GM12872 (cell line): ENCODE measurements around the gene PDZRN4.

Experiments used
- TF ChIP-seq, protein P1 (sequence below): IDR thresholded peaks from 3 replicates; pipeline ENCODE4 v1.5.1; 2011; ENCODE audit warnings: low read depth, mild to moderate bottlenecking, low read length, moderate library complexity; ENCODE audit not compliant: insufficient read depth

PDZRN4 gene

DNA sequence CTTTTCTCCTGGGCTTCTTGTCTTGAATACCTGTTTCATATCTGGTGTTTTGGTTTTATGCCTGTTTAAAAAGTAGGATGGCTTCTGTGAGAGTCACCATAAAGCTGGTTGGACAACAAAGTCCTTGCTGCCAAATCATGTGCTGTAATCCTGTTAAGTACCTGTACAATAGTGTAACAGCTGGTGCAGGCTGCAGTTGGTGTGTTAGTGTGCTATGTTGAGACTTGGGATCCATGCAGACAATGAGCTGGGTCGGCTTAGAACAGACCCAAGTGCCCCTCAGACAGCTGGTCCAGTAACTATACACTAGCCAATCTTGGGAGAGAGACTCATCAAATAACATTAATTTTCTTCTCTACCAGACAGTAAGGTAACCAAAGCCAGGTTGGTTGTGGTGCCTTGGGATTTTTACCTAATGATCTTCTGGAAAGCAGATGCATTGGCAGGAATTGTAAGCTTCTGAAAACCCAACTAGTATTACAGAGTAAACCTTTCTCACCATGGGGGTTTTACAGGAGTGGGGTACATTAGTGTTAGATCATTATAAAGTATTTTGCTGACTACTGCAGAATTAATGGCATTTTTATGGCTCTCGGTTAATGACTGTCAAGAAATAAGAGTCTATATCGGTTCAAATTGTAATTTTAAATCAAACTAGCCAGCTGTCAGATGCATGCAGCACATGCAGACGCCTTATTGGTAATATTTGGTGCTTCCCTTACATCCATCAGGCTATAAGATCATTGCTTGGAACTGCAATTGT lies 231.2 kb downstream of the PDZRN4 start:
- TF ChIP-seq, protein P1, sequence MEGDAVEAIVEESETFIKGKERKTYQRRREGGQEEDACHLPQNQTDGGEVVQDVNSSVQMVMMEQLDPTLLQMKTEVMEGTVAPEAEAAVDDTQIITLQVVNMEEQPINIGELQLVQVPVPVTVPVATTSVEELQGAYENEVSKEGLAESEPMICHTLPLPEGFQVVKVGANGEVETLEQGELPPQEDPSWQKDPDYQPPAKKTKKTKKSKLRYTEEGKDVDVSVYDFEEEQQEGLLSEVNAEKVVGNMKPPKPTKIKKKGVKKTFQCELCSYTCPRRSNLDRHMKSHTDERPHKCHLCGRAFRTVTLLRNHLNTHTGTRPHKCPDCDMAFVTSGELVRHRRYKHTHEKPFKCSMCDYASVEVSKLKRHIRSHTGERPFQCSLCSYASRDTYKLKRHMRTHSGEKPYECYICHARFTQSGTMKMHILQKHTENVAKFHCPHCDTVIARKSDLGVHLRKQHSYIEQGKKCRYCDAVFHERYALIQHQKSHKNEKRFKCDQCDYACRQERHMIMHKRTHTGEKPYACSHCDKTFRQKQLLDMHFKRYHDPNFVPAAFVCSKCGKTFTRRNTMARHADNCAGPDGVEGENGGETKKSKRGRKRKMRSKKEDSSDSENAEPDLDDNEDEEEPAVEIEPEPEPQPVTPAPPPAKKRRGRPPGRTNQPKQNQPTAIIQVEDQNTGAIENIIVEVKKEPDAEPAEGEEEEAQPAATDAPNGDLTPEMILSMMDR = no peak

DNA sequence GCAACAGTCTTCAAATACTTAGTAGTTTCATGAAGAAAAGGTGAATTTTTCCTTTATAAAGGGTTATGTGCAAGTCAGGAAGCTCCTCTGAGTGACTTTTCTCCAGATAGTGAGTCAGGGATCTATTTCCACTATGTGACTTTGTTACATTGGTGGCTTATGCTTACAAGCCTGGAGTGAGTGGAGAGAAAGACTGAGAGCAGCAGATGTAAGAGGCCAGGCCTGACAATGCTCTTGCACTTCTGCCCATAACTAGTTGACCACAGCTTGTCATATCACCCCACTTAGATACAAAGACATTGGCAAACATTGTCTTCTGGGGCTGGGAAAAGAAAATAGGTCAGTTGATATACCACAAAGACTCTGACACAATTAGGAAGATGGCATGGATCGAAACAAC lies 236.5 kb downstream of the PDZRN4 start:
- TF ChIP-seq, protein P1 = no peak

DNA sequence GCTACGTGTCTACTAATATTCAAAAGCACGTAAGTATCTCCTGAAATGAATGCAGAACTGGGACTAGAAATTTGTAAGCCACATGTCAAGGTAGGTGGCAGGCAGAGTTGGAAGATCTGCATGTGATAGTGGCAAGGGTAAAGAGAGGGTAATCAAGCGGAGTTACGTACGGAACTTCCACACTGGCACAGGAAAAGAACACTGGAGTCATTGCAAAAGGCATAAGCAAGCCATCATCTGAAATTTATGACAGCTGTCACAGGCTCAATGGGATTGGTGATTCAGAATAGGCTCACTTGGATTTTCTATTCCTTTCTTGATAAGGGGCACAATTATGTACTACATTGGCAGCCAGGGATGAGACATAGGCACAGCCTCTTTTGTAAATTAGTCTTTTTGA lies 245.3 kb downstream of the PDZRN4 start:
- TF ChIP-seq, protein P1 = no peak

DNA sequence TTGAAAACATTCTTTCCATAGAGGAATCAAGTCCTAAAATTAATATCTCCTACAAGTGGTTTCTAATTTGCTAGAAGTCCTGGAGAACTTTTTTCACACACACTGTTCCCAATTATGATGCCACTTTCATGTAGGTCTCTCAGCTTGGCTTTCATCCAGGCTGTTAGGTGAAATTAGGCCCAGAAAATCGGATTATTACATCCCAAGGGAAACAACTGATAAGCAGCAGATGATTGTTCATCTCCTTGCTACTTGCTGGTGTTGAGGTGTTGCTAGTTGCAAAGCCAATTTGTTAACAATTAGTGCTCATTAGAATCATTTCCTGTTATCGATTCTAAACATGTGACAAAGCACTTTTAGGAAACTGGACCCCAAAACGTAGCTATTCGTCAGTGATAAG lies 248.0 kb downstream of the PDZRN4 start:
- TF ChIP-seq, protein P1 = no peak

DNA sequence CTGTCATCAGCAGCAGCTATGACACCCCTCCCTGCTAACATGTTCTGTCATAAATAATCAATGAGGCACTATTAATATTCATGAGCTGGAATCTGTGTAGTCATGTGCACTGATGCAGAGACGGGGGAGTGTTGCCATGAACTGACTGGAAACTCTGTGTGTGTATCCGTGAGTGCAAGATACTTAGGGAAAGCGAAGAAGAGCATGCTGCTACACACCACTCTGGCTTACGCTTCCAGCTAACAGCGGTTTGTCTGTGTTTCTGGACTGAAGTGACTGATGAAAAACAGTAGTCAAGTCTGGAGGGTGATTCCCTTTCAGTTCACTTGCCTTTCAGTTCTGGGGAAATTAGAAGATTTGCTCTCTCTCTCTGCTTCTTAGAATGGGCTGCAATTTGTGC lies 249.4 kb downstream of the PDZRN4 start:
- TF ChIP-seq, protein P1 = no peak

DNA sequence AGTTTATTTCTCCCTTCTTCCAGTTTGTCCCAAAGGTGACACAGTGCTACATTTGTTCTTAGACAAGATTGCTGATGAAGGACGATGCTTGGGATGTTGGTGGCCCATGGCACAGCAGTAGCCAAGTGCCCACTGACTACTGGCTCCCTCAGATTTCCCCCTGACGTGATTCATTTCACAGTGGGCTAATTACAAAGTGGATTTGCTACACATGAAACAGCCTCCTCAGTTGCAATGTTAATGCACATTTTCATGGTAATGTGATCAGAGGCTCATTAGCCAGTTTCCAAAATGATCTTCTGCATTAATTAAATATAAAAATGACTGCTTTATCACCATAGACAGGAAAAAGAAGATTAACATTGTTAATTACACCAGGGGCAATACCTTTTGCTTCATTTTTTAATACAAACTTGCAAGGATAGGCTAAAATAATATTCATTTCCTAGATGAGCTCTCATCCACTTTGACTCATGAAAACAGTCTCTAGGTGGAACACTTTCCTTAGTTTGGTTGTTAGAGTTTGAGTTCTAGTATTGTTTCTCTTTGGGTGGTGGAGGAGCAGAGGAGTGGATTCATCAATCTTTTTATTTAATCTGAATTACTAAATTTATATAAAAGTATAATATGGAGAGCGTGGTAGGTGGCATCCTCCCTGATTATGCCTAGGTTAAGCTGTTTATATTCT lies 250.9 kb downstream of the PDZRN4 start:
- TF ChIP-seq, protein P1 = no peak

DNA sequence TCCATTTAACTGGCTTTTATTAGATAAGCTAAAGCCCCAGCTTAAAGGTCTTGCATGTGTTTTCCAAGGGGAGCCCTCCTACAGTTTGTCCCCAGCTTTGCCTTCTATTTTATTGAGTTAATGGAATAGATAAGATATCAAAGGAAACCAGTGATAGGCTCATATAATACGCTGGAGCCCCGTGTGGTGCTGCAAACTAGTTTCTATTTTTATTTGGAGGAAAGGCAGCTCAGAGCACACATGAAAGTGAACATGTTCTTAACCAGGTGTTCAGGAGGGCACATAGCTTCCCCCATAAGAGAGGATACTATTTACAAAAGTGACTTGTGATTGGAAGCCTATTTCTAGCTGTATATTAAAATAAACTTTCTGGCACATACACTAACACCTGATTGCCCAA lies 251.7 kb downstream of the PDZRN4 start:
- TF ChIP-seq, protein P1 = no peak
